Muscle layer of duodenum (tissue), 2 donors: ENCODE measurements around the gene RSPH1.

Experiments
- H3K27ac ChIP-seq: one replicate; pipeline ENCODE4 v1.7.0; 2013; ENCODE audit warnings: mild to moderate bottlenecking, low read length
- H3K27me3 ChIP-seq: one replicate; pipeline ENCODE4 v1.7.0; 2013; ENCODE audit warnings: low read depth, mild to moderate bottlenecking, control low read depth, low read length
- H3K36me3 ChIP-seq, 2 donors: one replicate each; pipeline ENCODE4 v1.7.0; 2013; ENCODE audit warnings: low read length in 2 of 2, control low read depth in 1 of 2, mild to moderate bottlenecking in 1 of 2; ENCODE audit not compliant: insufficient read depth in 2 of 2, control insufficient read depth in 1 of 2
- H3K4me1 ChIP-seq, 2 donors: one replicate each; pipeline ENCODE4 v1.7.0; 2013; ENCODE audit warnings: low read length in 2 of 2, mild to moderate bottlenecking in 2 of 2, control low read depth in 1 of 2, moderate library complexity in 1 of 2; ENCODE audit not compliant: insufficient read depth in 2 of 2, control insufficient read depth in 1 of 2
- H3K4me3 ChIP-seq, 2 donors: one replicate each; pipeline ENCODE4 v1.7.0; 2013; ENCODE audit warnings: low read length in 2 of 2, low read depth in 1 of 2, mild to moderate bottlenecking in 1 of 2
- H3K9me3 ChIP-seq, 2 donors: one replicate each; pipeline ENCODE4 v1.7.0; 2013; ENCODE audit warnings: low read length in 2 of 2, control low read depth in 1 of 2, mild to moderate bottlenecking in 1 of 2; ENCODE audit not compliant: control insufficient read depth in 1 of 2
- donor health status: healthy.

The RSPH1 gene

GRCh38 chr21:42496120-42496838, at the start of gene RSPH1:
Gene RSPH1 (minus strand): TSS chr21:42496224. CDS start chr21:42496186, 38 bp downstream.
- Histone ChIP-seq H3K27me3 (no peaks in the 10 kb centered on the region), H3K27ac (peak within 1 kb of the TSS; percentile 88), H3K4me3 (peak within 1 kb of the TSS; percentile 73 to 94), H3K9me3 (no peaks in the 10 kb centered on the region), H3K36me3 (no peaks in the 10 kb centered on the region), H3K4me1 (peaks cover 0 to 13% of the 10 kb centered on the region in 2 donors)

- Histone ChIP-seq H3K27me3 (no peaks in the 10 kb centered on the region), H3K4me3 (no peak overlapping the region), H3K36me3 (peaks cover 44 to 54% of the 10 kb centered on the region in 2 donors), H3K27ac (no peak overlapping the region), H3K9me3 (no peaks in the 10 kb centered on the region), H3K4me1 (no peaks in the 10 kb centered on the region)
Observed at GRCh38 chr21:42545745-42546144, 49.7 kb upstream of the RSPH1 start.

GRCh38 chr21:42545317-42545716, 49.3 kb upstream of the RSPH1 start:
- Histone ChIP-seq H3K4me1 (no peaks in the 10 kb centered on the region), H3K27me3 (no peaks in the 10 kb centered on the region), H3K4me3 (no peak overlapping the region), H3K36me3 (peaks cover 44 to 54% of the 10 kb centered on the region in 2 donors), H3K9me3 (no peaks in the 10 kb centered on the region), H3K27ac (no peak overlapping the region)

- H3K4me3 ChIP-seq, result no peak overlapping the region
- H3K27me3 ChIP-seq, result no peaks in the 10 kb centered on the region
- H3K36me3 ChIP-seq, result peaks cover 44 to 54% of the 10 kb centered on the region in 2 donors
- H3K27ac ChIP-seq, result no peak overlapping the region
- no peaks in the 10 kb centered on the region for H3K4me1 ChIP-seq
- no peaks in the 10 kb centered on the region for H3K9me3 ChIP-seq
Observed at GRCh38 chr21:42544544-42544943, 48.5 kb upstream of the RSPH1 start.

- Histone ChIP-seq H3K4me3 (no peak overlapping the region), H3K4me1 (no peaks in the 10 kb centered on the region), H3K36me3 (peaks cover 32 to 50% of the 10 kb centered on the region in 2 donors), H3K9me3 (no peaks in the 10 kb centered on the region), H3K27ac (no peak overlapping the region), H3K27me3 (no peaks in the 10 kb centered on the region)
Observed at GRCh38 chr21:42543106-42543847, 47.3 kb upstream of the RSPH1 start.

- Histone ChIP-seq H3K4me1 (peaks cover 0 to 2% of the 10 kb centered on the region in 2 donors), H3K27ac (no peak overlapping the region), H3K27me3 (no peaks in the 10 kb centered on the region), H3K9me3 (no peaks in the 10 kb centered on the region), H3K4me3 (no peak overlapping the region), H3K36me3 (peaks cover 32 to 43% of the 10 kb centered on the region in 2 donors)
Observed at GRCh38 chr21:42542596-42542995, 46.6 kb upstream of the RSPH1 start.

GRCh38 chr21:42542196-42542595, 46.2 kb upstream of the RSPH1 start:
- H3K27ac ChIP-seq, result no peak overlapping the region
- H3K36me3 ChIP-seq, result peaks cover 33 to 39% of the 10 kb centered on the region in 2 donors
- no peaks in the 10 kb centered on the region for H3K9me3 ChIP-seq
- no peaks in the 10 kb centered on the region for H3K27me3 ChIP-seq
- H3K4me1 ChIP-seq, result peaks cover 0 to 6% of the 10 kb centered on the region in 2 donors
- H3K4me3 ChIP-seq, result no peak overlapping the region

- no peaks in the 10 kb centered on the region for H3K27me3 ChIP-seq
- no peaks in the 10 kb centered on the region for H3K9me3 ChIP-seq
- H3K27ac ChIP-seq, result no peak overlapping the region
- H3K36me3 ChIP-seq, result peaks cover 33 to 36% of the 10 kb centered on the region in 2 donors
- H3K4me1 ChIP-seq, result peaks cover 0 to 9% of the 10 kb centered on the region in 2 donors
- H3K4me3 ChIP-seq, result no peak overlapping the region
Observed at GRCh38 chr21:42541618-42542017, 45.6 kb upstream of the RSPH1 start.

GRCh38 chr21:42541174-42541573, 45.1 kb upstream of the RSPH1 start:
- H3K4me1 ChIP-seq, result peaks cover 0 to 9% of the 10 kb centered on the region in 2 donors
- H3K27me3 ChIP-seq, result no peaks in the 10 kb centered on the region
- no peak overlapping the region for H3K27ac ChIP-seq
- peaks cover 32 to 36% of the 10 kb centered on the region in 2 donors for H3K36me3 ChIP-seq
- H3K4me3 ChIP-seq, result no peak overlapping the region
- H3K9me3 ChIP-seq, result no peaks in the 10 kb centered on the region

GRCh38 chr21:42540396-42540795, 44.4 kb upstream of the RSPH1 start:
- Histone ChIP-seq H3K27me3 (no peaks in the 10 kb centered on the region), H3K9me3 (no peaks in the 10 kb centered on the region), H3K27ac (no peak overlapping the region), H3K4me1 (peaks cover 0 to 9% of the 10 kb centered on the region in 2 donors), H3K4me3 (no peak overlapping the region), H3K36me3 (peaks cover 31 to 32% of the 10 kb centered on the region in 2 donors)

GRCh38 chr21:42539931-42540343, 43.9 kb upstream of the RSPH1 start:
- Histone ChIP-seq H3K36me3 (peaks cover 27 to 28% of the 10 kb centered on the region in 2 donors), H3K4me3 (no peak overlapping the region), H3K4me1 (peaks cover 0 to 9% of the 10 kb centered on the region in 2 donors), H3K9me3 (no peaks in the 10 kb centered on the region), H3K27me3 (no peaks in the 10 kb centered on the region), H3K27ac (no peak overlapping the region)
